A549 treated with Mapracorat at 1 μM for 4 hours (cell line): Measurements from ENCODE around the gene ADAP2. TPM values are rescaled to one million over a fixed set of nuclear protein-coding genes. Genes with fewer than 3 reads are reported as not detected.

Experiments used
- total RNA-seq: library from RNA; stranded (reverse); fragments of 200-300 nt; extraction: Qiagen RNA extraction; gene quantifications from 5 replicates; pipeline ENCODE4 v1.2.3, GENCODE V29; 2022

ADAP2 gene
- total RNA-seq = 2.1 to 3.5 TPM (median 3.2 TPM) in 5 replicates

GRCh38 chr17:30921544-30922196 lies at the start of gene ADAP2:
ADAP2 (plus strand) TSS chr17:30921945; CDS start chr17:30922015, 70 bp downstream.

GRCh38 chr17:30906101-30906911 lies 15.4 kb upstream of the ADAP2 start, which contains the start of gene TEFM:
TEFM (minus strand) TSS chr17:30906238; CDS start chr17:30906198, 40 bp downstream.

GRCh38 chr17:30970831-30971567 lies 49.3 kb downstream of the ADAP2 start, which contains the start of gene RNF135:
RNF135 (plus strand) TSS chr17:30971039; CDS start chr17:30971074, 35 bp downstream.

Other genes starting within 250 kb of the ADAP2 start
- gene CRLF3, start 97.3 kb upstream of the ADAP2 start, total RNA-seq = 13.2 to 16.0 TPM (median 15.2 TPM) in 5 replicates
- 3.6 to 5.2 TPM (median 4.3 TPM) in 5 replicates for gene ATAD5, start 90.0 kb upstream of the ADAP2 start, total RNA-seq
- gene TEFM, start 15.7 kb upstream of the ADAP2 start, total RNA-seq = 18.3 to 28.2 TPM (median 22.3 TPM) in 5 replicates
- gene RNF135, start 49.1 kb downstream of the ADAP2 start, total RNA-seq = 22.5 to 25.6 TPM (median 23.4 TPM) in 5 replicates
- gene NF1, start 173.0 kb downstream of the ADAP2 start, total RNA-seq = 14.4 to 21.2 TPM (median 18.6 TPM) in 5 replicates